GM21381 (cell line): ENCODE results near the gene IL26.

ENCODE experiments used
- ATAC-seq: cut with Tn5 transposase; IDR thresholded peaks from one replicate; pipeline ENCODE4 v1.9.1; 2021; ENCODE audit warnings: mild to moderate bottlenecking, moderate library complexity; ENCODE audit not compliant: unreplicated experiment

Gene IL26, protein sequence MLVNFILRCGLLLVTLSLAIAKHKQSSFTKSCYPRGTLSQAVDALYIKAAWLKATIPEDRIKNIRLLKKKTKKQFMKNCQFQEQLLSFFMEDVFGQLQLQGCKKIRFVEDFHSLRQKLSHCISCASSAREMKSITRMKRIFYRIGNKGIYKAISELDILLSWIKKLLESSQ

DNA sequence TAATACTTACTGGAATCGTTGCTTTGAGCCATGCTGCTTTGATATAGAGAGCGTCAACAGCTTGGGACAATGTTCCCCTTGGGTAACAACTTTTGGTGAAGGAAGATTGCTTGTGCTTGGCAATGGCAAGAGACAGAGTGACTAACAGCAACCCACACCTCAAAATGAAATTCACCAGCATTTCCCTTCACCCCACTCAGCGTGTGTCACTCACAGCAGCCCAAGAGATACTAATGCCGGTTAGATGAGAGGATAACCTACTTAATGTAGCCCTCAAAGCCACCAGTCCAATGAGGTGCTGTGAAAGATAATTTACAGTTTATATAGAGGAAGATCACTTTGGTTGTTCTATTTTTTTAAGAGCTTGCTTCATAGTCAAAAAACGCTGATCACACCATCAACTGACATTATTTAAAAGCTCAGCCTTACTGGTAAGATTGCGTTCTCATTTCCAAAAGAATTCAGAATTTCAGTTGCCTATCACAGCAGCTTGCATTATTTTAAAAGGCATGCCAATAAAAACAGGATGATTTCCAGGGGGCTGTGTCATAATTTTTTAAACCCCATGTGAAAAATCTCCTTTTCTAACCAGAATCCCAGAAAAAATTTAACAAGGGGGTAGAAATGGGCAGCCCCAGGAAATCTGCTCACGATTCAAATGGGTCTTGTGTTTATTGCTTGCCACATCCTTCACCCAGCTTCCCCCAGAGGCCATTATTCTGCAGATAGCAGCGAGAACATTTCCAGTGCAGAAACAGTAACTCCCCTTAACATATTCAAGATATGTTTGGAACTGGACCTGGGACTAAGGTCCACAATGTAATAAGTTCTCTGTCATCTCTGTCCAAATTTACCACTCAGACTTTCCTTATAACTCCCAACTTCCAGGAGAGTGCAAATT lies at the start of gene IL26:
IL26 (minus strand) TSS at position 235 of the 901 bp plus-strand sequence; CDS start at position 181, 54 bp downstream.
- ATAC-seq, result no peak

- no peak for ATAC-seq
Measured at GRCh38 chr12:68272732-68273131, 47.1 kb upstream of the IL26 start.

GRCh38 chr12:68271346-68271745 lies 45.7 kb upstream of the IL26 start:
- no peak for ATAC-seq

DNA sequence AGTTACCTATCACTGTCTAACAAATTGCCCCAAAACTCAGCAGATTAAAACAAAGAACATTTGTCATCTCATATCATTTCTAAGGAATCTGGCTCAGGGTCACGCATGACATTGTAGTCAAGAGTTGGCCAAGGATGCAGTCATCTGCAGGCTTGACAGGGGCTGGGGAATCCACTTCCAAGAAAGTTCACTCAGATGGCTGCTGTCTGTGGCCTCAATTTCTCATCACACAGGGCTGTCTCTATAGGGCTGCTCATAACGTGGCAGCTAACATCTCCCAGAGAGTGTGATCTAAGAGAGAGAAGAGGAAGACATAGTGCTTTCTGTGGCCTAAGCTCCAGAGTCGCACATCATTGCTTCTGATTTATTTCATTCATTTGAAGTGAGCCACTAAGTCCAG lies 44.7 kb upstream of the IL26 start:
- no peak for ATAC-seq

GRCh38 chr12:68269779-68270178 lies 44.2 kb upstream of the IL26 start:
- ATAC-seq, result no peak

DNA sequence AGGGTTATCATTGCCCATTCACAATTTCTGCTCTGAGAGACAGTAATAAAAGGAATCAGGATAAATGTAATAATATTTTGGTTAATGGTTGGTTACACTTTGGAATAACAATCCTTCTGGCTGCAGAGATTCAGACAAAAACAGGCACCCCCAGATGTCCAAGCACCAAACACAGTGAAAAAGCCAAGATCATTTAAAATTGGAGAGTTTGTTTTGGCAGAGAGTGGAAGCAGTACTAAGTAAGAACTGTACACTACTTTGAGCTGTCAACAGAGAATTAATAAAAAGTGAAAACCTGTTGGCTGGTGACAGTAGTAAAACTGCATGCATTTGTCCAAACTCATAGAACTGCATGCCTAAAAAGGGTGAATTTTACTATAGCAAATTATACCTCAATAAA lies 43.4 kb upstream of the IL26 start:
- ATAC-seq, result no peak

GRCh38 chr12:68267892-68268396 lies 42.3 kb upstream of the IL26 start:
- no peak for ATAC-seq

- no peak for ATAC-seq
Measured at GRCh38 chr12:68264857-68265256, 39.2 kb upstream of the IL26 start.

DNA sequence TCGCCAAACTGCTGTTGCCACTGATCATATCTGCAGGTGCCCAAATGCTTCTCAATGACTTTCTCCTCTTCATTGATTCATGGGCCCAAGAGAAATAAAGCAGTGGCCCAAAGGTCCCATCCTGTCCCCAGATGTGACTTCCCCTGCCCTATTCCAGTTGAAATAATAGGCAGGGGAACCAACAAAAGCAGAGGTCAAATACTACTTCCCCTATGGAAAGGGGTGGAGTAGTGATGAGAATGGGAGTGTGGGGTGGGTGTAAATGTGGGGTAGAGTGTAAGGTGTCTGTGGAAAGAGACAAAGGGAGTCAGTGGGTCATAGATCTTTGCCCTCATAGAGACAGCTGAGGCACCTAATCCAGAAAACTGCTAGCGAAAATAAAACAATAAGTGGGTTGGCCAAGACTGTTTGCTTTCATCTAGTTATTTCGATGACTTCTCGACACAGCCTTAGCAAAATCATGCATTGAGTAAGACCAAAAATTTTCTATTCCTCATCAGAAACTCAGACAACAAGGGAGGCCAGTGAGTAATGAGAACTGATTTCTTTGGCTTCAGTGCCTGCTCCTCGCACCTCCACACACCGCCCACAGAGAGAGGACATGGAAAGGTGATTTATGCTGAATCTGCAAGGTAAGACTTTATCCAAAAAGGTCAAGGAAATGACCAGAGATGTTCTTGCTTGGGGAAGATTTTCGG lies 38.7 kb upstream of the IL26 start:
- no peak for ATAC-seq

GRCh38 chr12:68263366-68263765 lies 37.8 kb upstream of the IL26 start:
- ATAC-seq, result no peak

DNA sequence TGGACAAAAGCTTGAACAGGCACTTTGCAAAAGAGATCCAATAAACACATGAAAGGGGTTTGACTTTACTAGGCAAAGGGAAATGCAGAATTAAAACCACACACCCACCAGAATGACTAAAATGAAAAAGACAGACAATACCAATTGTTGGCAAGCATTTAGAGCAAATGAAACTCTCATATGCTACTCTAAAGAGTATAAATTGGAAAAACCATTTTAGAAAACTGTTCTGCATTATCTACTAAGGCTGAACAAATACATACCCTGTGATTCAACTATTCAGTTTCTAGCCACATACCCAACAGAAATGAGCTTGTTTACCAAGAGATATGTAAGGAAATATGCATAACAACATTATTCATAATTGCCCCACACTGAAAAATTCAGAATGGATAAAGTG lies 36.3 kb upstream of the IL26 start:
- no peak for ATAC-seq

GRCh38 chr12:68260153-68260552 lies 34.5 kb upstream of the IL26 start:
- ATAC-seq, result no peak

GRCh38 chr12:68259318-68259940 lies 33.8 kb upstream of the IL26 start:
- ATAC-seq, result no peak

GRCh38 chr12:68253504-68253903 lies 27.9 kb upstream of the IL26 start, which contains the start of gene IL22:
TSS of gene IL22 (minus strand) at chr12:68253604. CDS start at chr12:68253448, 156 bp downstream.
- no peak for ATAC-seq

DNA sequence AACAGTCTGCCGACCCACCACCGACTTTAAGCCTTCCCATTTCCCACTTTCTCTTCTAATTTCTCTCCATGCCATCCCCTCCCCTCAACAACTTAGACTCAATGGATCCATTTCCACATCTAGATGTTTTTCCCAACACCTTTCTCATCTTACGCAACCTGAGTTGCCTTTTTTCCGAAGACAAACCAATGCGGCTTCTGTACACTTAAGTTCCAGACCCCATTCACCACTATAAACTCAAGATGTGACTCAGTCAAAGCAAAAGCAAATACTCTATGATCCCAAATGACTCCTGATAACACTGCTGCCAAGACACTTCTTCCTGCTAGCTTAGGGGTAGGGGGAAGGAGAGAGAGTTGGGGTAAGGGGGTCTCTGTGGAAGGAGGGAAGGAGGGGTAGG lies 26.5 kb upstream of the IL26 start:
- ATAC-seq, result no peak

- ATAC-seq, result no peak
Measured at GRCh38 chr12:68250454-68250853, 24.8 kb upstream of the IL26 start.

DNA sequence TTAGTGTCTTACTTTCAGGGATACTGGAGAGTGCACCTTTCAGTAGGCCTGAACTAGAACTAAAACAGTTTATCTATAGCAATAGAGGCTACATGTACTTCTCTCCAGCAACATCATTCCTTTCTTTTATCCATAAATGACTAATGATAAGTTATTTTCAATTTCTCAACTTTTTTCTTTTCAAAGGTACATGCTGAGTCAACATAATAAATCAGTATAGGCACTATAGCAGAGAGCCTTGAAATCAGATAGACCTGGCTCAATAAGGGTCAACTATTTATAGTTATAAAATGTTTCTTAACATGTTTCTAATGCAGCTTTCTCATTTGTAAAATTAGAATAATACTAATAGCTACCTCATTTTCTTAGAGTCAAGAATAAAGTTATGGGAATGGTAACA lies 22.2 kb upstream of the IL26 start:
- ATAC-seq, result no peak

DNA sequence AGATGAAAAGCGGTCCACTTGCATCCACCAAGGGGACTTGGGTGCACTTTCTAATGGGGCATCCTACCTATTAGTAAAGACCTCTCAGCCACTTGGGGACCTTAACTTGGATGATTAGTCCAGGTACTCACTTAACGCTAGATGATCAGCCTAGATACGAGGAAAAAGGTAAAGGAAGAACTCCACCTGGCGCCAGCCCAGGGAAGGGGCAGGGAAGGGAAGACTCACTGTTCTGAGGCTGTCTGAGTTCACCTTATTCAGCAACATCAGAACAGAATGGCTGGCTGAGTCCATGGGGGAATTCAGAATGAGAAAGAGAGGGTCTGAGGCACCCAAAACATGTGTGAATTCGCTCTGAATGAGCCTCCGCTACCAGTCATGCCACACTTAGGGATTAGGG lies 20.7 kb upstream of the IL26 start:
- ATAC-seq, result no peak

DNA sequence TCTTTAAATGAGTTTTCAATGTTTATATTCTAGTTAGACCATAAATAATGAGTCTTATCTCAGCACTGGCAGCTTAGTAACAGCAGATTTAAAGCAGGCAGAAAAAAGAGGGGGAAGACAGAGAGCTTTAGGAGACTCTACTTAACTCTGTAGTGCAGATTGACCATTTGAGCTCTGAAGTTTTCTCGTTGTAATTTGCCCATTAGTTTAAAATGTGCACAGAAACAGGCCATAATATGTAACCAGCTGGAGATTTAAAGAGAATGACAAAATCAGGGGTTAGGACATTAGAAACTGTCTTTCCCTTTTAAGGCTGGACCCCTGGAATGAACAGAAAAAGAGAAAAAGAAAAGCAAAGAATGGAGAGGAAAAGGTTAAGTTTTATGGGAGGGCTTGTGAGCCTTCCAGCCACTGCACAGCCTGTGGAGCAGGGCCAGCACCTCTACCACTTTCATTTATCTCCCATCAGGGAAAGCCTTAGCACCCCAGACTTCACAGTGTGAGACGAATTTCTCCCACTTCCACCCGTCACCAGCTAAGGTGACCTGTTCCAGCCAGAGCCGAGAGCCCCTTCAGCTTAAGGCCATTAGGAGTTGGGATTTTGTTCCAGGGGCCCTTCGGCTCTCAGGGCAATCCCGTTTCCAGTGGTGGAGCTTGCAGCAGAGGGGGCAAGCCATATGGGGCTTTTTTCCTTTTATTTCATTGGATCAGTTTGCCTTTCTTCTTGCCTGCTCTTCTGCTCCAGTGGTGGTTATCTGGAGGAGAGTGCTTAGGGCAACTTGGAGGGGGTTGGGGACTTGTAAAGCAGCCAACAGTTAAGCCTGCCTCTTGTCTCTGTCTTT lies 19.8 kb upstream of the IL26 start:
- ATAC-seq, result no peak

- ATAC-seq, result no peak
Measured at GRCh38 chr12:68242777-68243176, 17.2 kb upstream of the IL26 start.
